Activated CD8-positive, alpha-beta T cell treated with anti-CD3 and anti-CD28 coated beads for 36 hours (primary cell): ENCODE results near the gene YPEL2. TPM values are rescaled to one million over a fixed set of nuclear protein-coding genes. Genes with fewer than 3 reads are reported as not detected.

Source experiments
- ATAC-seq: fragments of 200-7000 bp; cut with Tn5 transposase; one replicate; pipeline ENCODE4 v1.10.0; 2021; ENCODE audit warnings: mild to moderate bottlenecking, moderate library complexity
- CTCF ChIA-PET: fragments of 350-600 bp; sonication (Branson Sonifier 250); formaldehyde crosslinking; loops from one replicate; lab custom pipeline; 2021; ENCODE audit warnings: antibody characterized with exemption; lab: Charles Lee
- POLR2A ChIA-PET: fragments of 350-600 bp; sonication (Branson Sonifier 250); formaldehyde crosslinking; loops from one replicate; lab custom pipeline; 2021; ENCODE audit warnings: antibody characterized with exemption; lab: Charles Lee
- DNase-seq: peaks from one replicate; pipeline ENCODE4 v3.0.0-alpha.2; 2020
- H3K27ac Mint-ChIP-seq: one replicate; pipeline ENCODE4 v1.8.0; 2021; ENCODE audit warnings: mild to moderate bottlenecking, mixed read lengths
- H3K27me3 Mint-ChIP-seq: one replicate; pipeline ENCODE4 v1.8.0; 2021; ENCODE audit warnings: mixed read lengths
- H3K36me3 Mint-ChIP-seq: one replicate; pipeline ENCODE4 v1.8.0; 2021; ENCODE audit warnings: low read depth, mixed read lengths
- H3K4me1 Mint-ChIP-seq: one replicate; pipeline ENCODE4 v1.8.0; 2021; ENCODE audit warnings: low read depth, mixed read lengths
- H3K4me3 Mint-ChIP-seq: one replicate; pipeline ENCODE4 v1.8.0; 2021; ENCODE audit warnings: mild to moderate bottlenecking, moderate library complexity, mixed read lengths
- H3K9me3 Mint-ChIP-seq: one replicate; pipeline ENCODE4 v1.8.0; 2021; ENCODE audit warnings: mixed read lengths
- intact Hi-C: fragments of 100-400 bp; cut with micrococcal nuclease; formaldehyde crosslinking; loops from one replicate; pipeline ENCODE4 v1.10.0; 2022
- total RNA-seq, 2 experiments: library from RNA; stranded (reverse); gene quantifications; one replicate each; pipeline ENCODE4 v1.2.3, GENCODE V29; 2021
- TF ChIP-seq, protein P1 (sequence below): fragments of 200-600 bp; IDR thresholded peaks from one replicate; pipeline ENCODE4 v1.8.0; 2022; ENCODE audit warnings: antibody characterized with exemption, mild to moderate bottlenecking

Gene YPEL2
- total RNA-seq, 2 experiments from 2014 or later: 4.2 to 4.9 TPM

- no peak overlapping the region for H3K4me3 Mint-ChIP-seq
- POLR2A ChIA-PET: interaction anchor here (0.9 kb wide), 1 partner anchor 59 kb away, joined by 3 read pairs; no protein-coding TSS in a partner anchor
- no peaks in the 10 kb centered on the region for H3K36me3 Mint-ChIP-seq
- peaks cover 13% of the 10 kb centered on the region for H3K4me1 Mint-ChIP-seq
- TF ChIP-seq, protein P1, sequence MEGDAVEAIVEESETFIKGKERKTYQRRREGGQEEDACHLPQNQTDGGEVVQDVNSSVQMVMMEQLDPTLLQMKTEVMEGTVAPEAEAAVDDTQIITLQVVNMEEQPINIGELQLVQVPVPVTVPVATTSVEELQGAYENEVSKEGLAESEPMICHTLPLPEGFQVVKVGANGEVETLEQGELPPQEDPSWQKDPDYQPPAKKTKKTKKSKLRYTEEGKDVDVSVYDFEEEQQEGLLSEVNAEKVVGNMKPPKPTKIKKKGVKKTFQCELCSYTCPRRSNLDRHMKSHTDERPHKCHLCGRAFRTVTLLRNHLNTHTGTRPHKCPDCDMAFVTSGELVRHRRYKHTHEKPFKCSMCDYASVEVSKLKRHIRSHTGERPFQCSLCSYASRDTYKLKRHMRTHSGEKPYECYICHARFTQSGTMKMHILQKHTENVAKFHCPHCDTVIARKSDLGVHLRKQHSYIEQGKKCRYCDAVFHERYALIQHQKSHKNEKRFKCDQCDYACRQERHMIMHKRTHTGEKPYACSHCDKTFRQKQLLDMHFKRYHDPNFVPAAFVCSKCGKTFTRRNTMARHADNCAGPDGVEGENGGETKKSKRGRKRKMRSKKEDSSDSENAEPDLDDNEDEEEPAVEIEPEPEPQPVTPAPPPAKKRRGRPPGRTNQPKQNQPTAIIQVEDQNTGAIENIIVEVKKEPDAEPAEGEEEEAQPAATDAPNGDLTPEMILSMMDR: no peak
- ATAC-seq: no peak
- intact Hi-C loops: no loop called here
- CTCF ChIA-PET: interaction anchor here (0.9 to 11.5 kb wide), 8 partner anchors 9 to 136 kb away, joined by 3 to 116 read pairs (median 8); no protein-coding TSS in a partner anchor
- no peaks in the 10 kb centered on the region for H3K9me3 Mint-ChIP-seq
- no peak overlapping the region for H3K27ac Mint-ChIP-seq
- H3K27me3 Mint-ChIP-seq: peaks cover 1% of the 10 kb centered on the region
- DNase-seq: no peak
Observed at GRCh38 chr17:59425085-59425931, 93.9 kb downstream of the YPEL2 start.

DNA sequence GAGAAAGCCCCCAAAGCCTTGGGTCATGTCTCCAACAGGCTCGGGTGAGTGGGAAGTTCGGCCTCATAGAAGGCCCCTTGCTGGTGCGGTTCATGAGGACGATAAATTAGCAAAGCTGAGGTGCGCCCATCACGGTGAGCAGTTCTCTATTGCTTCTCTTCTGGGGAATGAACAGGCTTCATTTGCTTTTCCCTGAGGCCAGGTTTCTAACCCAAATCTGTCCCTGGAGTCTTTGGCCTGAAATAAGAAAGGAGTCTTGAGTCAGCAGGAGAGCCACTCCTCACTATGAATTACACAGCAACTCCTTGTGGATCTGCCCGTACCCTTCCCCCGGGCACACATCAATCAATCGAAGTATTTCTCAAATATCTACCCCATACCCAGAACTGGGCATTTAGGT is 94.6 kb downstream of the YPEL2 start:
- H3K36me3 Mint-ChIP-seq: no peaks in the 10 kb centered on the region
- intact Hi-C loops: no loop called here
- peaks cover 14% of the 10 kb centered on the region for H3K4me1 Mint-ChIP-seq
- peaks cover 1% of the 10 kb centered on the region for H3K27me3 Mint-ChIP-seq
- H3K27ac Mint-ChIP-seq: no peak overlapping the region
- ChIA-PET POLR2A (interaction anchor here (0.6 to 2.2 kb wide), 5 partner anchors 9 to 97 kb away, joined by 3 to 12 read pairs (median 3); no protein-coding TSS in a partner anchor), CTCF (interaction anchor here (0.6 to 11.5 kb wide), 6 partner anchors 10 to 115 kb away, joined by 3 to 116 read pairs (median 29); no protein-coding TSS in a partner anchor)
- no peak overlapping the region for H3K4me3 Mint-ChIP-seq
- TF ChIP-seq, protein P1: no peak
- DNase-seq: no peak
- H3K9me3 Mint-ChIP-seq: no peaks in the 10 kb centered on the region
- no peak for ATAC-seq

DNA sequence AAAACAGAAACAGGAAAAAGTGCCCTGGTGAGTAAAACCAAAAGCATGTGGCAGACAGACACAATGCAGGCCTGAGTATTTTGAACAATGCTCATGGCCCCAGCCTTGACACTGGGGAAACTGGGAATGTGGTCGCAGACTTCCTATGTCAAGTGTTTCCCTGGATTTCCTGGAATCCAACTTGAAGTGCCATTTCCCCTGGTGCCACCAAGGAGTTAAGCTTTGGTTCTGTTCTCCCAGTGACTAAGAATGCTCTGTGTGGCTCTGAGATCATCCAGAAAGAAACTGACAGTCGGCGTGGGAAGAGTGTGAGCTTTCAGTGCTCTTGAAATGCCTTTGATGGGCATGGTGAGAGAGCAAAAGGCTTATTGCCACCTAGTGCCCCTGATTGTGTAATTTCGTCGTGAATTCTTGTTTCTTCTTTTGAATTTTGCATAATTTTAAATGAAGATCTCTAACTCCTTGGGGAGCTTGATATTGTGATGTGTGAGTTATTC is 96.0 kb downstream of the YPEL2 start:
- ATAC-seq (peak; percentile 98), DNase-seq (peak; percentile 84)
- ChIA-PET CTCF (interaction anchor here (0.5 to 11.5 kb wide), 20 partner anchors 9 to 664 kb away, joined by 3 to 116 read pairs (median 5); no protein-coding TSS in a partner anchor), POLR2A (interaction anchor here (0.7 to 2.2 kb wide), 9 partner anchors 10 to 117 kb away, joined by 3 to 12 read pairs (median 3); no protein-coding TSS in a partner anchor)
- peaks cover 1% of the 10 kb centered on the region for H3K27me3 Mint-ChIP-seq
- no peak overlapping the region for H3K4me3 Mint-ChIP-seq
- H3K27ac Mint-ChIP-seq: peak overlapping the region; percentile 9
- TF ChIP-seq, protein P1: peak; percentile 33
- peaks cover 20% of the 10 kb centered on the region for H3K4me1 Mint-ChIP-seq
- H3K36me3 Mint-ChIP-seq: no peaks in the 10 kb centered on the region
- intact Hi-C loops: no loop called here
- peaks cover 3% of the 10 kb centered on the region for H3K9me3 Mint-ChIP-seq

GRCh38 chr17:59427996-59428395 is 96.5 kb downstream of the YPEL2 start:
- POLR2A ChIA-PET: interaction anchor here (0.9 to 2.2 kb wide), 8 partner anchors 10 to 118 kb away, joined by 3 to 12 read pairs (median 4); no protein-coding TSS in a partner anchor
- intact Hi-C loops: no loop called here
- no peaks in the 10 kb centered on the region for H3K36me3 Mint-ChIP-seq
- peaks cover 20% of the 10 kb centered on the region for H3K4me1 Mint-ChIP-seq
- TF ChIP-seq, protein P1: no peak
- no peak overlapping the region for H3K4me3 Mint-ChIP-seq
- no peak overlapping the region for H3K27ac Mint-ChIP-seq
- DNase-seq: no peak
- no peak for ATAC-seq
- peaks cover 6% of the 10 kb centered on the region for H3K9me3 Mint-ChIP-seq
- H3K27me3 Mint-ChIP-seq: peaks cover 1% of the 10 kb centered on the region
- CTCF ChIA-PET: interaction anchor here (0.8 to 11.5 kb wide), 17 partner anchors 9 to 117 kb away, joined by 3 to 116 read pairs (median 5); no protein-coding TSS in a partner anchor
